ENCODE results near the gene CPNE2.
"Not testable (repeated sequence)": the region's sequence is repeated elsewhere in the genome, so short reads cannot be mapped to it uniquely, and the experiment has no call there.

The CPNE2 gene

DNA sequence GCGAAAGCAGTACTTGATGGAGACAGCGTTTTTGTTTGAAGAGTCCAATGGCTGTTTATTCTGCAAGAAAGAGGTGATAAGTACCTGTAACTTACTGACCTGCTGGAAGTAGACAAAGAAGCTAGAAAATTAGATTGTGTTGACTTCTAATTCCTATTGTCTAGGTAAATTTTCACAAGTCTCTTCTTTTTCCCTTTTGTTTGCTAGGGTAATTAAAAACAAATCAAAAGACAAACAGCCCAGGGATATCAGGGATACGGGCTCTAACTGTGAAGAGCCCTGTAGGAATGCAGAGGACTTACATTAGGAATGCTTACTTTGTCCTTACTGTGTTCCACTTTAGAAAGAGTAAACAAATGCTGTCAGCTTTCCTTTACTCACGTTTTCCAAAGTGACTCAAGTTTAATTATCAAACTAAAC, 86.4 kb downstream of the CPNE2 start:
- DNase-seq = no peak

DNA sequence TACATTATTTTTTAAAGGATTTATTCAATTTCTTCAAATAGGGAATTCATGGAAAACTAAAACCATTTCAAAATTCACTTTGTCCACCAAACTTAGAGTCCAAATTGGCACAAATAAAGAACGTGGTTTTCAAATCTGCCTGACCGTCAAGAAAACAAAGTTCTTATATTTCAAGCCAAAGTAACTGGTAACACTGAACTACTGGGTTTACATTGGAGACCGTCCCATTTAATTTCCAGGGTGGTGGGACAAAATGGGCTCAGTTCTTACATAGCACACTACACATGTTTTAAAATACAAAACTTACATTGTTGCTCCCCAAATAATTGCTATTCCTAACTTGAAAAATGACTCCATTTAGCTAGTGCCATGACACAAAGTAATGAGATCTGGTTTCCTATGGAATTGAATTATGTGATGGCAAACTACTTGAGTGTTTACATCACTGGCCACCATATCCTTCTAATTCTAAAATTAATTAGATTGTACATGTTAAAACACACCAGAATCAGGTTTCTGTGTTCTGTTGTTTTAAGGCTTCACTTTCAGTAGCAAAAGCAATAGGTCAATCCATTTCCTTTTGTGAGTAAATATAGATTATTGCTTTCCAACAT, 86.9 kb downstream of the CPNE2 start:
- DNase-seq = no peak

DNA sequence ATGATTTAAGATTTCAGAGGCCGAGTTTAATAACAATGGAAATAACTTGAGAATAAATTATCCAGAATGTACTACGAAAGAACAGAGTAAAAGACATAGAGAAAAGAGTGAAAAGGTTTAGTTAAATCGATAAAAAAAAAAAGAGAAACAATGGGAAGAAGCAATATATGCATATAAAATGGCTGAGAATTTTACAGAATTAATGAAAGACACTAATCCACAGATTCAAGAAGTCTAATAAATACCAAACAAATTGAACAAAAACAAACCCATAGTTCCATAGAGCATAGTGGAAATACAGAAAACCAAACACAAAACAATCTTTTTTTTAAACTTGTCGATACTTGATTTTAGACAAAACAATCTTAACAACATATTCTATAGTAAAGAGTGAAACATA, 91.7 kb downstream of the CPNE2 start:
- DNase-seq = no peak

DNA sequence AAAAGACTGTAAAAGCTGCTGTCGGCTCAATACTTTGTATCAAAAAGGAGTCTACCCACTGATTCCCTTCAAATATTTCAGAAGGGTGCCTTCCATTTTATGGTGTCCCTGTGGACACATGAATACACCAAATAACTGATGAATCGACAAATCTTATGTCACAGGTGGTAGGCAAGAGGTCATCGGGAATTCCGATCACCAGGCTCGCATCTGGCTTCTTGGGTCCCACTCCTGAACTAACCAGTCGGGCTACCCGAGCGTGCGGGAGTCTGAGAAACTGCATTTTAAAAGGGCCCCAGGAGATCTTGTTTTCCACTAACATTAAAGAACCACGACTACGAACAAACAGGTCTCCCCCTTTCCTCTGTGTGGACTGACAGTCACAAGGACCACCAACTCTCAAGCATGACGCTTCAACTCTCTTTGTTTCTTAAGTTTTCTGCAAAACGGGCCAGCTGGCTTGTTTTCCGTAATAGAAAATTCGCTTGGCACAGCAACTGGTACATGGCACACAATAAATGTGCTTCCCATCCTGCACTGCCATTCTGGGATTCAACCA, 92.6 kb downstream of the CPNE2 start:
- DNase-seq = no peak

DNA sequence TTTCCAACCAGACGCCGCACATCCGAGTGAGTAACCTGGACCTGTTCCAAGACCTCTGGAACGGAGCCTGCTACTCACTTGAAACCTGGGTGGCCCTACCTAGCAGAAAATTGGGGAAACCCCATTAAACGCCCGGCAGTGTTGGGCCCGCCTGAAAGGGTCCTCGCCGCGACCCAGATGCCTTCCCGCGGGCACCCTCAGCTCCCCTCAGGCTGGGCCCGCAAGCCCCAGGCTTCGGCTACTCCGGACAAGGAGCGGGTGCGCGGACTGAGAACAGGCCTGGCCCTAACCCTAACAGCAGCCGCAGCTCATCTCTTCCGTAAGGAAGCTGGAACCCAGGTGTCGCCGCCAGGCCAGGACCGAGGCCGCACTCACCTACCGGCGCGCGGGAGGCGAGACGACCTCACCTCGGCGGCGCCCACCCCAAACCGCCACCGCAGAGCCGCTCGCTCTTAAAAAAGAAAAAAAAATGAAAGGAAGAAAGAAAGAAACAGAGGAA, 93.1 kb downstream of the CPNE2 start:
- peak; percentile 49 for DNase-seq

DNA sequence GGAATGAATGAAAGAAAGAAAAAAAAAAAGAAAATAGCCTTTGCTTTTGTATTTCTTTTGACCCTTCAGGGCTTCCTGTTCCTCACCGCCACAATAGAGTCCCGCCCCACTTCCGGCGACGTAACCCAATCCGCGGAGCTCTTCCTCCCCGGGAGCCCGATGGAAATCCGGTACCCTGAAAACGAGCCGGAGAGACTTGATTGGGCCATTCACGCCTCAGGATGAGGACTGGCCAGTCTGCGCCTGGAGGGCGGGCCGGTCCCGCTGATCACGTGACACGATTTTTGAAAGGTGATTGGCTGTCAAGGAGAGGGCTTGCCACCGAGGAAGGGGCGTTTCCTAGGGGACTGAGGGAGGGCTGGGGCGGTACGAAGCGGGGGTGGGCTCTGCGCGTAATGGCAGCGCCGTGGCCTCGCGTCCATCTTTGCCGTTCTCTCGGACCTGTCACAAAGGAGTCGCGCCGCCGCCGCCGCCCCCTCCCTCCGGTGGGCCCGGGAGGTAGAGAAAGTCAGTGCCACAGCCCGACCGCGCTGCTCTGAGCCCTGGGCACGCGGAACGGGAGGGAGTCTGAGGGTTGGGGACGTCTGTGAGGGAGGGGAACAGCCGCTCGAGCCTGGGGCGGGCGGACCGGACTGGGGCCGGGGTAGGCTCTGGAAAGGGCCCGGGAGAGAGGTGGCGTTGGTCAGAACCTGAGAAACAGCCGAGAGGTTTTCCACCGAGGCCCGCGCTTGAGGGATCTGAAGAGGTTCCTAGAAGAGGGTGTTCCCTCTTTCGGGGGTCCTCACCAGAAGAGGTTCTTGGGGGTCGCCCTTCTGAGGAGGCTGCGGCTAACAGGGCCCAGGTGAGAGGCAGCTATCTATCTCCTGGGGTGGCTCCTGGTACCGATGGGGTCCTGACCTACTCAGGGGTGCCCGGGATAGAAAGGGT, 93.8 kb downstream of the CPNE2 start, which contains the start of the genes PSME3IP1 and RSPRY1:
Gene PSME3IP1 (minus strand): TSS at position 95 of the 927 bp plus-strand sequence. CDS start 12,185 bp downstream, outside the sequence.
Gene RSPRY1 (plus strand): TSS at position 385 of the 927 bp plus-strand sequence. CDS start 18,330 bp downstream, outside the sequence.
- peak; percentile 93 for DNase-seq

DNA sequence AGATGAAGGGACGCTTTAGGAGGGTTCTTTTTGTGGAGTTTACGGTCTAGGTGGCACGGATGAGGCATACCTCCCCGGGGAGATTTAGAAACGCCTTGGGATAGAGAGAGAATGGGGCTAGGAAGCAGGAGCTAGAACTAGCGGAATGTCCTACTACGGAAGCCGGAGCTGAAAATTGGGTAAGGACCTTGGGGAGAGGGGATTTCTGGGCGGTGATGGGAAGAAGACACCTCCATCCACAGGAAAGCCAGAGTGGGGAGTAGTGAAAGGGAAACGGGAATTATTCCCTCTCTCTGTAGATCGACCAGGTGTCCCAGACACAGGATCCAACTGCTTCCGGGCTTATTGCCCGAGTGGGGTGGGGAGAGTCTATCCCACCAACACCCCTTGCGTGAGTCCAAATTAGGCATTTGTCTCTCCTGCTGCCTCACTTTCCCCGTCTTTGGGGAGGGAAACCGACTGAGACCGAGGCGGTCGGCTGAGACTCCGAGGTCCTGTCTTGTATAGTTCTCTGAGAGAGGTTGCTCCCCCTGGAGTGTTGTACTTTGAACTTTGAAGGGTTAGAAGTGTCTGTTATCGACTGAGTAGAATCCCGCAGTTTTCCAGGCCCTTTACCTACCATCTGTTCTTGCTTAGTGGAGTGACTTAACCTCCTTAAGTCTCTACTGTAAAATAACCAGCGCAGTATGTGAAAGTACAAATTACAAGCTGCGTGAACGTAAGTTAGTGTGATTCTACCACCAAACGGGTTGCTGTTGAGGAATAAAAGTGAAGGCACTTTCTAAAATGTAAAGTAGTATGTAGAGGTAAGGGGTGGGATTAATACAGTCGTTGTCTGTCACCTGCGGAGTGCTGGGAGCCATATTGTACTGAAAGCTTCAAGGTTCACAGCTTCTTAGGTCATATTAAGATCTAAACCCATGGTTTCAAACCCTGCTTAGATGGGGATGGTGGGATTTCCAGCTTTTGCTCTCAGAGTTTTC, 94.8 kb downstream of the CPNE2 start:
- no peak for DNase-seq

DNA sequence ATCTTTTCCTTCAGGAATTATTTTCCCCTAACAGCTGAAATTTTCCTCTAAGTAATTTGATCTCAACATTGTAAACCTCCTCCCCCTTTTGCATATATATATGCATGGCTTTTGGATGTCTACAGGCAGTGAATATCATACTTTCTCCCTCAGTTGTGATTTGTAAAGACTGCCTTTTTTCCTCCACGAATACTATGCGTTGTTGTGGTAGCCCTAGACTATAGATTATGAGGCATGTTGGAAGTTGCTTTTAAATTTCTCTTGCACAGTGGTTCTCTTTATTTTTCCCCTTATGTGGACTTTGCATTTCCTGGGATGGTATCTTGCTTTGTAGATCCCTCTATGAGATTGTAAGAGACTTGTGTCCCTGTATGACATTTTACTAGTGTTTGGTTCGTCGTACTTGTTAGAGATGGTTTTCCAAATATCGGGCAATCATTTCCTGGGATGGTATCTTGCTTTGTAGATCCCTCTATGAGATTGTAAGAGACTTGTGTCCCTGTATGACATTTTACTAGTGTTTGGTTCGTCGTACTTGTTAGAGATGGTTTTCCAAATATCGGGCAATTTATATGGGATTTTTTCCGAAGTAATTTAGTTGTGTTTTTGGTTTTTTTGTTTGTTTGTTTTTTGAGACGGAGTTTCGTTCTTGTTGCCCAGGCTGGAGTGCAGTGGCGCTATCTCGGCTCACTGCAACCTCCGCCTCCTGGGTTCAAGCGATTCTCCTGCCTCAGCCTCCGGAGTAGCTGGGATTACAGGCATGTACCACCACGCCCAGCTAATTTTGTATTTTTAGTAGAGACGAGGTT, 95.7 kb downstream of the CPNE2 start:
- DNase-seq = not testable (repeated sequence)

DNA sequence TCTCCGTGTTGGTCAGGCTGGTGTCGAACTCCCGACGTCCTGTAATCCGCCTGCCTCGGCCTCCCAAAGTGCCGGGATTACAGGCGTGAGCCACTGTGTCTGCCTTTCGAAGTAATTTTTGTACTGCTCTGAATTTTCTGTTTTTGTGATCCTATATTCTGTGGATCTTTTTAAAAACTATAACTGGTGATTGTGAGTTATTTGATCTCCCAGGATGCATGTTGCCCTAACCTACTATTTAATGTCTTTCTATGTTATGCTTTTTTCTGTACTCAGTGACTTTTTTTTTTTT, 96.3 kb downstream of the CPNE2 start:
- DNase-seq = no peak

DNA sequence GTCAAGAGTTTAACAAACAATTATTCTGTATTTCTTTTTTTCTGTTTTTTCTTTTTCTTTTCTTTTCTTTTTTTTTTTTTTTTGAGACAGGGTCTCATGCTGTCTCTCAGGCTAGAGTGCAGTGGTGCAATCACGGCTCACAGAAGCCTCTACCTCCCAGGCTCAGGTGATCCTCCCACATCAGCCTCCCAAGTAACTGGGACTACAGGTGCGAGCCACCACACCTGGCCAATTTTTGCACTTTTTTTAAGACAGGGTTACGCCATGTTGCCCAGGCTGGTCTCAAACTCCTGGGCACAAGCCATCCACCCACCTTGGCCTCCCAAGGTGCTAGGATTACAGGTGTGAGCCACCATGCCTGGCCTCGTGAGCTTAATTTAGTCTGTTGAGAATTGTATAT, 97.1 kb downstream of the CPNE2 start:
- not testable (repeated sequence) for DNase-seq

DNA sequence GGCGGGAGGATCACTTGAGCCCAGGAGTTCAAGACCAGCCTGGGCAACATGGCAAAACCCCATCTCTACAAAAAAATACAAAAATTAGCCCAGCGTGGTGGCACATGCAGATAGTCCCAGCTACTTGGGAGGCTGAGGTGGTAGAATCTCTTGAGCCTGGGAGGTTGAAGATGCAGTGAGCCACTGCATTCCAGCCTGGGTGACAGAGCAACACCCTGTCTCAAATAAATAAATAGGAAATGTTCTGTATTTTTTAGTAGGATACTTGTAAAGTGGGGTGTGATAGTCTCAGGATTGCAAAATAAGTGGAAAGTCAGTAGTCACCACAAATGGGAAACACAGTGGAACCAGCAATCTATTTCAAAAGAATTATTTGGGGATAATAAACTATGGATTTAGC, 97.8 kb downstream of the CPNE2 start:
- no peak for DNase-seq

DNA sequence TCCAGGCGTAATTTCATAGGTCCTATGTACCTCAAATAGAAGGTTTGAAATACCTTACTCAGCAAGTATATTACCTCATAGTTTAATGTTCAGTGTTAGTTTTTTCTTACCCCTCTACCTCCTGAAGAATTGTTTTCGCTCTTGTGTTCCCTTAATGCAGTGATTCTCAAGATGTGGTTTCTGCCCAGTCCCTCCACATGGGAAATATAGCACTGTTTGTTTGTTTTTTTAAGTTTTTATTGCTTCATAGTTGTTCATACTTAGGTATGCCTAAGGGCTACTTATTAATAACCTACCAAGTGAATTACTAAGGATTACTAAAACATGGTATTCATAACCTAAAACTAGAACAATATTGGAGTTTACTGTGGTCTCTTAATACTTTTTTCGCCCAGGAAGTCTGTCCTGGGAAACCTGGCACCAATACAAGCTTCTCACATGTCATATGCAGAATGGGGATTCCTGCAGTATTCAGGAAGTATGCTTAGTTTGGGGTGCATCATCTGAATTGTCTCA, 98.7 kb downstream of the CPNE2 start:
- DNase-seq = no peak

DNA sequence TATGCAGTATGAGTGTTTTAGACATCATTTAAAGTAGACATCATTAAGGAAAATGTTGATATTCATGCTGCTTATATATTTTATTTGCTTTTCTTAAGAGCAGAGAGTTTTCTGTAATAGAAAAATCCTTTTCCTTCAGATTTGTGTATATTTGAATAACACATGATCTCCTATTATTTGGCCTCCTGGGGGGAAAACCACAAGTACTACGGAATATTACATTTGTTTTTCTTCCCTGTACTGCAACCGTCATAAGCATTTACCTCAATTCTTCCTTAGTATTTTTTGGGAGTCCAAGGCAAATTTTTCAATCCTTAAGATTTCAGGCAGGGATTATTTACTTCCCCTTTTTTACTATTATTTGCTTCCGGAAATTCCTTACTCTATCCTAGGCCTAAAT, 99.8 kb downstream of the CPNE2 start:
- DNase-seq = no peak

DNA sequence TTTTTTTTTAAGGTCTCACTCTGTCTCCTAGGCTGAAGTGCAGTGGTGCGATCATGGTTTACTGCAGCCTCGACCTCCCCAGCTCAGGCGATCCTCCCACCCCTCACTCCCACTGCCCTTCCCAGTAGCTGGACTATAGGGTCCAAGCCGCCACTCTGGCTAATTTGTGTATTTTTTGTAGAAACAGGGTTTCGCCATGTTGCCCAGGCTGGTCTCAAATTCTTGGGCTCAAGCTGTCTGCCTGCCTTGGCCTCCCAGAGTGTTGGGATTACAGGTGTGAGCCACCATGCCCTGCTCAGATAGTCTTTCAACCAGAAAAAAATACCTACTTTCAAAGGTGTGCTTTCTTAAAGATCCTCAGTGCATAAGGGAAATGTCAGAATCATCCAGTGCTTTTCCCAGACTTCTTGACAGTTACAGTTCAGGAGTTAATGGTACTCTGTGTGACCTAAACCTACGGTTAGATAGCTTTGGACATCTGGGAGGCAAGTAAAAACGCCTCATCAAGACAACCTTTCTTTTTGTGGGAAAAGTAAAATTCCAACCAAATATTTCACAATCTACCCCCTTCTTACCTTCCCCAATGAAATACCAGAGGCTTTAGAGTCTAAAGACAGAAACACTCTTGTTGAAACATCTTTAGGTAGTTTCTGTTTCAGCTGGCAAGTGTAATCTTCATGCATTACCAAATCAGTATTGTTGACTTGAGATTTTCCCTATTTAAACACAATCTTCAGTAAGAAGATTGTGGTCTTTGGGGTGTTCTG, 100.5 kb downstream of the CPNE2 start:
- no peak for DNase-seq

DNA sequence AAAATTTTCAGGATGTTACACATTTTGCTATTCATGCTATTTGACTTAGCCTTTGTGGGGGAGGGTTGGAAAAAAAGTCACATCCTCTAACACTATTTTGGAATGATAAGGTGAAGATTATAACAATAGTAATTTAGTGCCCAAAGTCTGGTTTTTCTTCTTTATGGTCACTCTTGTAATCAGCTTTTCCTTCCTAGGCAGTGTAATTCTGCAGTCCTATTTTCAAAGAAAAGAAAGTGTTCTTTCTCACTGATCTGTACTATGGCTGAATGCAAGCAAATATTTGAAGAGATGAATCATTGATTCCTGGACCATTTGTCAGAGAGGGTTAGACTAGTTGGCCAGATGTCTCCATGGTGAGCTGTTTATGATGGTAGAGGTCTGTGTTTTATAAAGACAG, 102.1 kb downstream of the CPNE2 start:
- no peak for DNase-seq

DNA sequence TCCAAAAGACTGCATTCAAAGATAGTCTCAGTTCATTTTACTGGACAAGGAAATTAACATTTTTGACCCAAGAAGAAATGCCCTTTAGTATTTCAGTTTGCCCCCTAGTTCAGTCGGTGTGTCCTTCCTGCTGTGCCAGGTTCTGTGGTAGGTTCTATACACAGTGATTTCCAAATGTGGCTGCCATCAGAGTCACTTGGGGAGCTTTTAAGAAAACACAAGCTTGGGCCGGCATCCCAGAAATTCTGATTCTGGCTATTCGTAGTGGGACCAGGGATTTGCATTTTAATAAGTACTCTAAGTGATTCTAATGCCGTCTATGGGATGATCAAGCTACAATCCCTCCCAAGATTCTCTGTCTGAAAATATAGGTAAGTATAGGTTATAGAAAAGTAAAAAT, 103.9 kb downstream of the CPNE2 start:
- DNase-seq = no peak

DNA sequence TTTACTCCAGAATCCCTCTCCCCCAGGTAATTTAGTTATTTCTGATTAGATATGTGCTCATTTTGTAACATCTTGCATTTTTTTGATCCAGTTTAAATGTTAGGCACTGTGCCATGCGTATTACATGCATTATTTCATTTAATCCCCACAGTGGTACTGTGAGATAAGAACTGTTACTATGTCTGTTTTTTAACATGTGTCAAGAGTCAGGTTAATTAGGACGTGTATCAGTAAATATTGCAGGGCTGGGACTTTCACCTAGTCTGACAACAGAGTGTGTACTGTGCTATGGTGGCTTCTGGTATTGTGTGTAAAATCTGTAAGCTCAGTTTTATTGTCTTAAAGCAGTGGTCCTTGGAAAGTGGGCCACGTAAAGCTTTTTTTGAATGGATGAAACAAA, 104.4 kb downstream of the CPNE2 start:
- no peak for DNase-seq

Measured in NK-92 treated with Interleukin-12 subunit alpha and Interleukin-12 subunit beta, amount 100 ng/mL, for 24 hours (cell line).